ENCODE measurements around the gene GYPE. TPM values are rescaled to one million over a fixed set of nuclear protein-coding genes. Genes with fewer than 3 reads are reported as not detected.
A peak's percentile ranks its signal among the peaks of the same experiment; 100 is the strongest.
"Not testable (repeated sequence)": the region's sequence is repeated elsewhere in the genome, so short reads cannot be mapped to it uniquely, and the experiment has no call there.

The GYPE gene
- 1 to 10 TPM in 1 of 2 donors, under 1 TPM in 1; 1.00 to 1.5 TPM for total RNA-seq
- long read RNA-seq, donor 1, partial matches to known transcripts: 0 of 1 reads
- long read RNA-seq, donor 1, other reads (novel, unspliced or antisense): 1 of 1 reads
- long read RNA-seq, donor 2: 0 reads

GRCh38 chr4:143905440-143905839, at the start of gene GYPE:
Gene GYPE (minus strand): TSS chr4:143905559. CDS start chr4:143905507, 52 bp downstream.
- intact Hi-C loops (cut with DNase I); DNase-seq (ENCODE audit: low spot score): not testable (repeated sequence)

- DNase-seq (ENCODE audit: low spot score); intact Hi-C loops (cut with DNase I): not testable (repeated sequence)
These were observed 46.2 kb upstream of the GYPE start for GRCh38 chr4:143951458-143951972.

- intact Hi-C loops (cut with DNase I); DNase-seq (ENCODE audit: low spot score): not testable (repeated sequence)
These were observed 45.6 kb upstream of the GYPE start for GRCh38 chr4:143950967-143951366.

GRCh38 chr4:143950185-143950584, 44.8 kb upstream of the GYPE start:
- DNase-seq (ENCODE audit: low spot score); intact Hi-C loops (cut with DNase I): not testable (repeated sequence)

GRCh38 chr4:143947493-143947892, 42.1 kb upstream of the GYPE start:
- intact Hi-C loops (cut with DNase I); DNase-seq (ENCODE audit: low spot score): not testable (repeated sequence)

GRCh38 chr4:143940708-143941107, 35.3 kb upstream of the GYPE start:
- intact Hi-C loops (cut with DNase I); DNase-seq (ENCODE audit: low spot score): not testable (repeated sequence)

GRCh38 chr4:143939528-143939927, 34.2 kb upstream of the GYPE start:
- intact Hi-C loops (cut with DNase I): no loop called here

GRCh38 chr4:143938890-143939289, 33.5 kb upstream of the GYPE start:
- DNase-seq (ENCODE audit: low spot score); intact Hi-C loops (cut with DNase I): not testable (repeated sequence)

More at GRCh38 chr4:143939528-143939927, 34.2 kb upstream of the GYPE start:
- DNase-seq (ENCODE audit: low spot score): no peak

- intact Hi-C loops (cut with DNase I): no loop called here
- no peak for DNase-seq (ENCODE audit: low spot score)
These were observed 15.8 kb upstream of the GYPE start for GRCh38 chr4:143921181-143921580.

- DNase-seq (ENCODE audit: low spot score); intact Hi-C loops (cut with DNase I): not testable (repeated sequence)
These were observed 11.1 kb upstream of the GYPE start for GRCh38 chr4:143916485-143916884.

- intact Hi-C loops (cut with DNase I); DNase-seq (ENCODE audit: low spot score): not testable (repeated sequence)
These were observed 7.1 kb upstream of the GYPE start for GRCh38 chr4:143912478-143912877.

- peak; percentile 87 for DNase-seq (ENCODE audit: low spot score)
- intact Hi-C loops (cut with DNase I): not testable (repeated sequence)
These were observed 6.4 kb upstream of the GYPE start for GRCh38 chr4:143911528-143912417.

- DNase-seq (ENCODE audit: low spot score); intact Hi-C loops (cut with DNase I): not testable (repeated sequence)
These were observed 5.5 kb upstream of the GYPE start for GRCh38 chr4:143910906-143911305.

GRCh38 chr4:143907811-143908210, 2.5 kb upstream of the GYPE start:
- DNase-seq (ENCODE audit: low spot score); intact Hi-C loops (cut with DNase I): not testable (repeated sequence)

GRCh38 chr4:143904431-143904830, 928 bp downstream of the GYPE start:
- DNase-seq (ENCODE audit: low spot score); intact Hi-C loops (cut with DNase I): not testable (repeated sequence)

- intact Hi-C loops (cut with DNase I); DNase-seq (ENCODE audit: low spot score): not testable (repeated sequence)
These were observed 15.0 kb downstream of the GYPE start for GRCh38 chr4:143890323-143890722.

- DNase-seq (ENCODE audit: low spot score); intact Hi-C loops (cut with DNase I): not testable (repeated sequence)
These were observed 17.2 kb downstream of the GYPE start for GRCh38 chr4:143888189-143888588.

- DNase-seq (ENCODE audit: low spot score); intact Hi-C loops (cut with DNase I): not testable (repeated sequence)
These were observed 20.4 kb downstream of the GYPE start for GRCh38 chr4:143884965-143885364.

- intact Hi-C loops (cut with DNase I): no loop called here
- no peak for DNase-seq (ENCODE audit: low spot score)
These were observed 21.8 kb downstream of the GYPE start for GRCh38 chr4:143883529-143883928.

- intact Hi-C loops (cut with DNase I): no loop called here
- DNase-seq (ENCODE audit: low spot score): no peak
These were observed 22.5 kb downstream of the GYPE start for GRCh38 chr4:143882892-143883291.
